Keratinocyte (primary cell): Measurements from ENCODE around the gene RPS6KA5.

Experiments used
- CTCF ChIP-seq, 3 experiments: IDR thresholded peaks in 1 of 3; conservative IDR thresholded peaks in 1 of 3; optimal IDR thresholded peaks in 1 of 3; 2 replicates in 2 of 3; 3 replicates in 1 of 3; pipeline versions ENCODE3 to v1.5.1; 2011; ENCODE audit warnings: low read length in 3 of 3, mild to moderate bottlenecking in 3 of 3, moderate library complexity in 2 of 3, control low read depth in 1 of 3, inconsistent platforms in 1 of 3; ENCODE audit not compliant: insufficient read depth in 2 of 3; ENCODE audit errors: extremely low read depth in 1 of 3
- EZH2 ChIP-seq: IDR thresholded peaks from one replicate; pipeline ENCODE4 v1.6.1; 2012; ENCODE audit warnings: inconsistent platforms, mild to moderate bottlenecking, low read length, moderate library complexity

DNA sequence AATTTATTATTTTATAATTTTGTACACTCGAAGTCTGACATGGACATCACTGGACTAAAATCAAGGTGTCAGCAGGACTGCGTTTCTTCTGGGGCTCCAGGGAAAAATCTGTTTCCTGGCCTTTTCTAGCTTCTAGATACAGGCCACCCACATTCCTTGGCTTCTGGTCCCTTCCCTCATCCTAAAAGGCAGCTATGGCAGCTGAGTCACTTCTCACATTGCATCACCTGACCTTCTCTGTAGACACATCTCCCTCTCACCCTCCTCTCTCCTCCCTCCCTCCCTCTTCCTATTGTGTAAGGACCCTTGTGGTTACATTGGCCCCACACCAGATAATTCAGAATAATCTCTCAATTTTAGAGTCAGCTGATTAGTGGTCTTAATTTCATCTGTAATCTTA lies 92.4 kb downstream of the RPS6KA5 start:
- TF ChIP-seq EZH2 (no peak), CTCF (optimal IDR thresholded peaks at IDR 0.05 in 1 of 3, IDR thresholded peaks at IDR 0.05 in 1 of 3, conservative IDR thresholded peaks at IDR 0.05 in 1 of 3; ENCODE audit: extremely low read depth in 1 of 3, insufficient read depth in 2 of 3, low read length in 3 of 3) (no peak)
